AG10803 (cell line): Measurements from ENCODE around the gene ELOVL2.

ENCODE experiments used
- DNase-seq: peaks from one replicate; pipeline ENCODE4 v3.0.0; 2010; ENCODE audit warnings: low read depth
- H3K4me3 ChIP-seq: 2 replicates; pipeline ENCODE4 v1.5.1; 2011; ENCODE audit warnings: mild to moderate bottlenecking, low read length, control low read depth
- CTCF ChIP-seq: conservative IDR thresholded peaks from 2 replicates; pipeline ENCODE4 v1.5.1; 2011; ENCODE audit warnings: mild to moderate bottlenecking, low read length, control low read depth, inconsistent platforms

ELOVL2 gene

GRCh38 chr6:11023032-11023431 is 21.1 kb downstream of the ELOVL2 start:
- no peak for DNase-seq
- TF ChIP-seq CTCF: no peak
- no peak overlapping the region for H3K4me3 ChIP-seq

- no peak for DNase-seq
- no peak overlapping the region for H3K4me3 ChIP-seq
- no peak for TF ChIP-seq CTCF
Measured at GRCh38 chr6:11021714-11022113, 22.4 kb downstream of the ELOVL2 start.

GRCh38 chr6:11021003-11021402 is 23.1 kb downstream of the ELOVL2 start:
- no peak for DNase-seq
- no peak overlapping the region for H3K4me3 ChIP-seq
- TF ChIP-seq CTCF: no peak

- H3K4me3 ChIP-seq: no peak overlapping the region
- TF ChIP-seq CTCF: no peak
- DNase-seq: no peak
Measured at GRCh38 chr6:11018225-11018624, 25.9 kb downstream of the ELOVL2 start.

- no peak for TF ChIP-seq CTCF
- no peak for DNase-seq
- H3K4me3 ChIP-seq: no peak overlapping the region
Measured at GRCh38 chr6:11017090-11017489, 27.0 kb downstream of the ELOVL2 start.

GRCh38 chr6:11016452-11016851 is 27.7 kb downstream of the ELOVL2 start:
- no peak overlapping the region for H3K4me3 ChIP-seq
- no peak for DNase-seq
- TF ChIP-seq CTCF: no peak

- DNase-seq: no peak
- no peak overlapping the region for H3K4me3 ChIP-seq
- TF ChIP-seq CTCF: no peak
Measured at GRCh38 chr6:11015102-11015501, 29.0 kb downstream of the ELOVL2 start.
